Epithelial cell of proximal tubule (primary cell): ENCODE data around the gene KLK2. TPM values are rescaled to one million over a fixed set of nuclear protein-coding genes. Genes with fewer than 3 reads are reported as not detected.

Experiments
- DNase-seq: peaks from one replicate; pipeline ENCODE4 v3.0.0-alpha.2; 2011; ENCODE audit warnings: low read depth
- H3K4me3 ChIP-seq: 2 replicates; pipeline ENCODE4 v1.5.1; 2011; ENCODE audit warnings: low read depth, mild to moderate bottlenecking, low read length
- total RNA-seq: library from RNA; depleted of rRNA; stranded (reverse); fragments of >200 nt; gene quantifications from 2 replicates; pipeline ENCODE4 v1.2.3, GENCODE V29; 2015
- TF ChIP-seq, protein P1 (sequence below): conservative IDR thresholded peaks from 2 replicates; pipeline ENCODE4 v1.5.1; 2012; ENCODE audit warnings: low read depth, mild to moderate bottlenecking, low read length

Gene KLK2
- total RNA-seq = not detected in 2 replicates

DNA sequence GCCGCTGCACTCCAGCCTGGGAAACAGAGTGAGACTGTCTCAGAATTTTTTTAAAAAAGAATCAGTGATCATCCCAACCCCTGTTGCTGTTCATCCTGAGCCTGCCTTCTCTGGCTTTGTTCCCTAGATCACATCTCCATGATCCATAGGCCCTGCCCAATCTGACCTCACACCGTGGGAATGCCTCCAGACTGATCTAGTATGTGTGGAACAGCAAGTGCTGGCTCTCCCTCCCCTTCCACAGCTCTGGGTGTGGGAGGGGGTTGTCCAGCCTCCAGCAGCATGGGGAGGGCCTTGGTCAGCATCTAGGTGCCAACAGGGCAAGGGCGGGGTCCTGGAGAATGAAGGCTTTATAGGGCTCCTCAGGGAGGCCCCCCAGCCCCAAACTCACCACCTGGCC is at the start of gene KLK2:
KLK2 (plus strand) TSS at position 384 of the 400 bp plus-strand sequence. CDS start 35 bp downstream, outside the sequence.
- DNase-seq = no peak
- no peak within 1 kb of the TSS for H3K4me3 ChIP-seq
- TF ChIP-seq, protein P1, sequence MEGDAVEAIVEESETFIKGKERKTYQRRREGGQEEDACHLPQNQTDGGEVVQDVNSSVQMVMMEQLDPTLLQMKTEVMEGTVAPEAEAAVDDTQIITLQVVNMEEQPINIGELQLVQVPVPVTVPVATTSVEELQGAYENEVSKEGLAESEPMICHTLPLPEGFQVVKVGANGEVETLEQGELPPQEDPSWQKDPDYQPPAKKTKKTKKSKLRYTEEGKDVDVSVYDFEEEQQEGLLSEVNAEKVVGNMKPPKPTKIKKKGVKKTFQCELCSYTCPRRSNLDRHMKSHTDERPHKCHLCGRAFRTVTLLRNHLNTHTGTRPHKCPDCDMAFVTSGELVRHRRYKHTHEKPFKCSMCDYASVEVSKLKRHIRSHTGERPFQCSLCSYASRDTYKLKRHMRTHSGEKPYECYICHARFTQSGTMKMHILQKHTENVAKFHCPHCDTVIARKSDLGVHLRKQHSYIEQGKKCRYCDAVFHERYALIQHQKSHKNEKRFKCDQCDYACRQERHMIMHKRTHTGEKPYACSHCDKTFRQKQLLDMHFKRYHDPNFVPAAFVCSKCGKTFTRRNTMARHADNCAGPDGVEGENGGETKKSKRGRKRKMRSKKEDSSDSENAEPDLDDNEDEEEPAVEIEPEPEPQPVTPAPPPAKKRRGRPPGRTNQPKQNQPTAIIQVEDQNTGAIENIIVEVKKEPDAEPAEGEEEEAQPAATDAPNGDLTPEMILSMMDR = no peak

DNA sequence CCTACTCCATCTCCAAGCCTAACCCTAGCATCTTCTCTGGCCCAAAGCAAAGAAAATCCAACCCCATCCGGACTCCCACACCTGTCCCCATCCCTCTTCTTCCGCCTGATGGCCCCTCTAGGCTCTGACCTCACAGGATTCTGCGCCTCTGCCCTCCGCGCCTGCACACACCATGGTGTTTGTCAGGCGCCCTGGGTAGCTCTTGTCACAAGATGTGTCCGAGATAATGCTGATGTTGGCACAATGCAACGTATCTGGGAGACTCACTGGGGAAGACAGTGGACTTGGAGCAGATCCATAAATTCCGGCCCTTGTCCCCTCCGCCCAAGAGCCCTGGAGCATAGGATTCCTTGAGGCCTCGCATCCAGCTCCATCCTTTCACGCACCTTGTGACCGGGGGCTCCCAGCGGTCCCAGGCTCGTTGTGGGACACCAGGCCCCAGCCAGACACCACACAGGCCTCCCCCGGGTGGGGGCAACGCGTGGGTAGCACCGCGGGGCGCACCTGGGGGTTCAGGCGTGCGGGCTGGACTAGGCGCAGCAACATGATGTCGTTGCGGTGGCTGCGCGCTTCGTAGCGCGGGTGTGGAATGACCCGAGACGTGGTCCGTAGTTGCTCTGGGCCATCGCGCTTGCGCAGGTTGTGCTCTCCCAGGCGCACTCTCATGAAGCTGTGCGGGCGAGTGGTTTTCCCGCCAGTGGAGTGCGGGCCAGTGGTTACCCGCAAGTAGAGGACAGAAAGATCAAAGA is 46.6 kb upstream of the KLK2 start:
- DNase-seq = no peak
- H3K4me3 ChIP-seq = no peak overlapping the region
- TF ChIP-seq, protein P1 = no peak

DNA sequence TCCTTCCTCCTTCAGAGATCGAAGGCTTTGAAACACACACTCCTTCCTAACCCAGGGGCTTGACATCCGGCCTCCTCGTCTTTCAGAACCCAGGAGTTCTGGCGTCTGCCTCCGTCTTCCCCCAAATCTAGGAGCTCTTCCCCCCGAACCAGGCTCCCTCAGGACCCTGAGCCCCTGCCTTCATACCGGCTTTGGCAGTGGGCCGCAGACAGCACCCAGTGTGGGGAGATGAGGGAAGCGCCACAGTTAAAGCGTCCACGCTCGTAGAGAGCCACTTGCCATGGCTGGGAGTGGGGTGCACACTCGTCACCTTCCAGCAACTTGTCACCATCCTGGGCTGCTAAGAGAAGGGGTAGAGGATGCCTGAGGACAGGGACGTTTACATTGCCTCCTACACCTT is 45.8 kb upstream of the KLK2 start:
- TF ChIP-seq, protein P1 = no peak
- DNase-seq = no peak
- no peak overlapping the region for H3K4me3 ChIP-seq

DNA sequence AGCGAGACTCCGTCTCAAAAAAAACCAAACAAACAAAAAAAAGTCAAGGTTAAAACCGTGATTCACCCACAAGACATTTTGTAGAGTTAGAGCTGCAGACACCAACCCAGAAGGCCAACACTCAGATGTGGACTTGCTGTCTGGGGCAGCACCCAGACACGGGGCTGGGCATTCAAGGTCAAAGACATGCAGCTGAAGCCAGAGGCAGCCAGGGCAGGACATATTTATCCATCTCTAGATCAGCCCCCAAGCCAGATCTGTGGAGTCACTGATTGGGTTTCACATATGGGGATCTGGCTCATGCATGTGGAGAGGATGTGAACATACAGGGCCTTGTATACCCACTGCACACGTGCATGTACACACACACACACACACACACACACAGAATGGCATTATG is 43.4 kb upstream of the KLK2 start:
- TF ChIP-seq, protein P1 = no peak
- H3K4me3 ChIP-seq = no peak overlapping the region
- no peak for DNase-seq

DNA sequence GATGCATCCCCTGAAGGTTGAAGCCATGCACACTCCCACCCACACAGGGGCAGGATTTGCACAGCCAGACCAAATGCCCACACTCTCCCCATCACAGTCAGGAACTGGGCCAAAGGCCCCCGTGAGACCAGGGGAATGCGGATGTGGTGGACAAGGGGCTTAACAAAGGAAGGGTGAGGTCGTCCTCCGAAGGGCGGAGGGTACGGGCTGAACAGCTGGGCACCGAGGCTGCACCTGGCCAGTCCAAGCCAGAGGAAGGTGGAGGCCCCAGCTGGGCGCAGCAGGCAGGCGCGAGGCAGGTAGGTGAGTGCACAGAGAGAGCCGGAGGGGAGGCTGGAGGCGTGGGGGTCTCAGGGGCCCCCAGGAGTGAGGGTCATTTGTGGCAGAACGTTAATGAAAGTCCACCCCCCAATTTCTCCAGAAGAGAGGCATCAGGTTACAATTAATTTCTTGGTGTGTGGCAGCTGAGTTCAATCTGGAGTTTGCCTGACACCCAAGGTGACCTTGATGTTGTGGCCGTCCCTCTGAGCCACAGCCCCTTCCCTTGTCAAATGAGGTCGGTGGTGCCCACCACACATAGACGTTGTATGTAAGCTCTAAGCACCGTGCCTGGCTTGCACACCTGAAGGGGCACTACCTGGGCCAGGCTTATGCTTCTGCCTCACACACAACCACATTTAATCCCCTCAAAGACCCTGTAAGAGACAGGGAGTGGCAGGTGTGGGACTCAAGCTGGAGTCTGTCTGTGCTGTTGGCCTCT is 42.8 kb upstream of the KLK2 start:
- DNase-seq = no peak
- TF ChIP-seq, protein P1 = no peak
- H3K4me3 ChIP-seq = no peak overlapping the region

DNA sequence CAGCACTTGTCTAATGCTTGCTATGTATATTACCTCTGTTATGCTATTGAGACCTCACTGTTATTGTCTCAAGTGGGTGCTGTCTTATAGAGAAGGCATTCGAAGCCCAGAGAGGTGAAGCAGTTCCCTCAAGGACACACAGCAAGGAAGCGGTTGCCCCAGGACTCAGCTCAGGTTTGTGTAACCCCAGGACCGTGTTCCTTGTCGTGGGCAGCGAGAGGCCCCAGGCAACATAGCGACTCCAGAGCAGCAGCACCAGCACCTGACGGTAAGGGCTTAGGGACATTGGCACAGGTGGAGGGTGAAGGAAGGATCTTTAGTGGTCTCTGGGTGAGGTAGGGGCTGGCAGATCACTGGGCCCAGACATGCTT is 42.2 kb upstream of the KLK2 start:
- no peak overlapping the region for H3K4me3 ChIP-seq
- TF ChIP-seq, protein P1 = no peak
- DNase-seq = no peak
